ENCODE measurements around the gene PNKP.

Gene PNKP

DNA sequence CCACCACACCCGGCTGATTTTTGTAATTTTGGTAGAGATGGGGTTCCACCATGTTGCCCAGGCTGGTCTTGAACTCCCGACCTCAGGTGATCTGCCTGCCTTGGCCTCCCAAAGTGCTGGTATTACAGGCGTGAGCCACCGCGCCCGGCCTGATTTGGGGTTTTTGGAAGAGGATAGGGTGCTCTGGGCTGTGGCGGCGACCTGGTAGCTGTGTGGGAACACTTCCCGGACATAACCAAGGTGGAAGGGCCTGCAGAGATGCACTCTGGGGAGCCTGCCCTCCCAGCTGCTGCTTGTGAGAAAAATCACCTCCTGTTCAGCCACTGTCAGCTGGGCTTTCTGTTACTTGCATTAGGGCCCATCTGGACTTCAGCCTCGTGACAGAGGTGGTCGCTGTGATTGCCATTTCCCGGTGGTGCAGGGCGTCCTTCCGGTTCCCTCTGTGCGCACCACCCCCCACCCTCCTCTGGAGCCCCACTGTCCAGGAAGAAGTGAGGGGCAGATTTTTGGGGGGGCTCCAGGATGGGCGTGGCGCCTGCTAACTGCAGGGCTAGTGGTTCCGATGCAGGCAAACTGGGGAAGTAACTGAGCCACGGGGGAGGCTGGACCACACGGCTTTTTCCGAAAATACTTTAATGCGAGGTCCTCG is 21.8 kb upstream of the PNKP start:
- Histone ChIP-seq H3K9me3 (ENCODE audit: insufficient read depth, low read length) (no peaks in the 10 kb centered on the region), H3K27ac (ENCODE audit: low read depth, low read length) (peak overlapping the region; percentile 31), H2AFZ (ENCODE audit: low read depth, low read length, severe bottlenecking) (no peak overlapping the region), H3K9me2 (replicated peaks; ENCODE audit: insufficient read depth, low read length) (no peaks in the 10 kb centered on the region), H4K20me1 (ENCODE audit: low read depth, low read length) (no peaks in the 10 kb centered on the region), H3K4me2 (ENCODE audit: low read depth, low read length, poor library complexity, severe bottlenecking) (no peak overlapping the region), H3K9ac (ENCODE audit: low read length) (no peak overlapping the region), H3K36me3 (ENCODE audit: low read length) (no peaks in the 10 kb centered on the region), H3K27me3 (ENCODE audit: low read length) (no peaks in the 10 kb centered on the region), H3K4me3 (ENCODE audit: insufficient read depth, low read length, poor library complexity, severe bottlenecking) (no peak overlapping the region), H3K79me2 (ENCODE audit: insufficient read depth, low read length) (no peaks in the 10 kb centered on the region), H3F3A (ENCODE audit: insufficient read depth) (peaks cover 7% of the 10 kb centered on the region; the same call in 1 of the 2 replicates)
- TF ChIP-seq, protein P1, sequence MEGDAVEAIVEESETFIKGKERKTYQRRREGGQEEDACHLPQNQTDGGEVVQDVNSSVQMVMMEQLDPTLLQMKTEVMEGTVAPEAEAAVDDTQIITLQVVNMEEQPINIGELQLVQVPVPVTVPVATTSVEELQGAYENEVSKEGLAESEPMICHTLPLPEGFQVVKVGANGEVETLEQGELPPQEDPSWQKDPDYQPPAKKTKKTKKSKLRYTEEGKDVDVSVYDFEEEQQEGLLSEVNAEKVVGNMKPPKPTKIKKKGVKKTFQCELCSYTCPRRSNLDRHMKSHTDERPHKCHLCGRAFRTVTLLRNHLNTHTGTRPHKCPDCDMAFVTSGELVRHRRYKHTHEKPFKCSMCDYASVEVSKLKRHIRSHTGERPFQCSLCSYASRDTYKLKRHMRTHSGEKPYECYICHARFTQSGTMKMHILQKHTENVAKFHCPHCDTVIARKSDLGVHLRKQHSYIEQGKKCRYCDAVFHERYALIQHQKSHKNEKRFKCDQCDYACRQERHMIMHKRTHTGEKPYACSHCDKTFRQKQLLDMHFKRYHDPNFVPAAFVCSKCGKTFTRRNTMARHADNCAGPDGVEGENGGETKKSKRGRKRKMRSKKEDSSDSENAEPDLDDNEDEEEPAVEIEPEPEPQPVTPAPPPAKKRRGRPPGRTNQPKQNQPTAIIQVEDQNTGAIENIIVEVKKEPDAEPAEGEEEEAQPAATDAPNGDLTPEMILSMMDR (IDR thresholded peaks at IDR 0.05; ENCODE audit: insufficient read depth, low read length, poor library complexity, severe bottlenecking), result no peak
- no peak for TF ChIP-seq EZH2phosphoT487 (conservative IDR thresholded peaks at IDR 0.05; ENCODE audit: low read length)

DNA sequence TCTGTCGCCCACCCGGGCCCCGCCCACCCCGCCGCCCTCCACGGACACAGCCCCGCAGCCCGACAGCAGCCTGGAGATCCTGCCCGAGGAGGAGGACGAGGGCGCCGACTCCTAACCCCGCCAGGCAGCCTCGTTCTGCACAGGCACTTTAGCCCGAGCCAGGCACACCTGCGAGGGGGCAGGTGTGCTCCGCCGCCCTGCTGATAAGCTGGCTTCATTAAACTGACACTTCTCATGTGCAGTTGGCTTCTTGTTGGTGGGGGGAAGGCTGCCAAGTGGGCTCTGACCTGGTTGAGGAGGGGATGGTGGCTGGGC is 21.1 kb upstream of the PNKP start:
- Histone ChIP-seq H3K9me3 (ENCODE audit: insufficient read depth, low read length) (no peaks in the 10 kb centered on the region), H3K36me3 (ENCODE audit: low read length) (no peaks in the 10 kb centered on the region), H3K27ac (ENCODE audit: low read depth, low read length) (peak overlapping the region; percentile 31), H3K9me2 (replicated peaks; ENCODE audit: insufficient read depth, low read length) (no peaks in the 10 kb centered on the region), H2AFZ (ENCODE audit: low read depth, low read length, severe bottlenecking) (no peak overlapping the region), H3K4me3 (ENCODE audit: insufficient read depth, low read length, poor library complexity, severe bottlenecking) (peak overlapping the region; percentile 26), H3K4me2 (ENCODE audit: low read depth, low read length, poor library complexity, severe bottlenecking) (peak overlapping the region; percentile 41), H3K9ac (ENCODE audit: low read length) (no peak overlapping the region), H4K20me1 (ENCODE audit: low read depth, low read length) (no peaks in the 10 kb centered on the region), H3F3A (ENCODE audit: insufficient read depth) (peaks cover 7% of the 10 kb centered on the region; the same call in 1 of the 2 replicates), H3K79me2 (ENCODE audit: insufficient read depth, low read length) (no peaks in the 10 kb centered on the region), H3K27me3 (ENCODE audit: low read length) (no peaks in the 10 kb centered on the region)
- TF ChIP-seq, protein P1 (IDR thresholded peaks at IDR 0.05; ENCODE audit: insufficient read depth, low read length, poor library complexity, severe bottlenecking), result no peak
- TF ChIP-seq EZH2phosphoT487 (conservative IDR thresholded peaks at IDR 0.05; ENCODE audit: low read length), result no peak

DNA sequence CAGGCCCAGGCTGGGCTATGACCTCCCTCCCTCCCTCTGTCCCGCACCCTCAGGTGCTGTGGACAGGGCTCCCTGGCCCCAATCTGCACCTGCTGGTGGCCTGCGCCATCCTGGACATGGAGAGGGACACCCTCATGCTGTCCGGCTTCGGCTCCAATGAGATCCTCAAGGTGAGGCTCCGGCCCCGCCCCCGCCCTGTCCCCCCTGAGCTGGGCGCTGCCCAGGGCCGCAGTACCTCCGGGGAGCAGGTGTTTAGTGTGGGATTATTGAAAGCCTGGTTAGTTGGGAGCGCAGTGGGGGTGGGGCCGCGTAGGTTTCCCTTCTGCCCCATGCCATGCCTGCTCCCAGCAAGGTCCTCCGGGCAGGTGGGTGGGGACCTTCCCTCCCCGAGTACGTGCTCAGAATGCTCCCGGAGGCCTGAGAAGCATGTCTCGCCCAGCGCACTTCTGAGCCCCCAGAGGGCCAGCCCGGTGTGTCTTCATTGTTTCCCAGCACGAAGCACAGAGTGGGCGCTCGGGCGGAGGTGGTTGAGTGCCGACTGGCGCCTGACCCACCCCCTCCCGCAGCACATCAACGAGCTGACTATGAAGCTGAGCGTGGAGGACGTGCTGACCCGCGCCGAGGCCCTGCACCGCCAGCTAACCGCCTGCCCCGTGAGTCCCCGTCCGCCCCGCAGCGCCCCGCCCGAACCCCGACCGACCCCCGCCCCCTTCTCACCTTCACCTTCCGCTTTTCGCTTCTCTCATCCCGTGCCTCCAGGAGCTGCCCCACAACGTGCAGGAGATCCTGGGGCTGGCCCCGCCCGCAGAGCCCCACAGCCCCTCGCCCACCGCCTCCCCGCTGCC is 20.5 kb upstream of the PNKP start:
- H3K27ac ChIP-seq (ENCODE audit: low read depth, low read length), result no peak overlapping the region
- no peaks in the 10 kb centered on the region for H3K9me2 ChIP-seq (replicated peaks; ENCODE audit: insufficient read depth, low read length)
- peak overlapping the region; percentile 41 for H3K4me2 ChIP-seq (ENCODE audit: low read depth, low read length, poor library complexity, severe bottlenecking)
- H3K9me3 ChIP-seq (ENCODE audit: insufficient read depth, low read length), result no peaks in the 10 kb centered on the region
- H3K27me3 ChIP-seq (ENCODE audit: low read length), result no peaks in the 10 kb centered on the region
- no peaks in the 10 kb centered on the region for H3K79me2 ChIP-seq (ENCODE audit: insufficient read depth, low read length)
- peaks cover 7% of the 10 kb centered on the region; the same call in 1 of the 2 replicates for H3F3A ChIP-seq (ENCODE audit: insufficient read depth)
- peaks cover 4% of the 10 kb centered on the region; the same call in 1 of the 2 replicates for H3K36me3 ChIP-seq (ENCODE audit: low read length)
- H3K4me3 ChIP-seq (ENCODE audit: insufficient read depth, low read length, poor library complexity, severe bottlenecking), result peak overlapping the region; percentile 26
- no peak for TF ChIP-seq EZH2phosphoT487 (conservative IDR thresholded peaks at IDR 0.05; ENCODE audit: low read length)
- TF ChIP-seq, protein P1 (IDR thresholded peaks at IDR 0.05; ENCODE audit: insufficient read depth, low read length, poor library complexity, severe bottlenecking), result no peak
- H2AFZ ChIP-seq (ENCODE audit: low read depth, low read length, severe bottlenecking), result no peak overlapping the region
- no peaks in the 10 kb centered on the region for H4K20me1 ChIP-seq (ENCODE audit: low read depth, low read length)
- H3K9ac ChIP-seq (ENCODE audit: low read length), result no peak overlapping the region
